Renal pelvis (tissue), 4 donors: ENCODE results near the gene TMEM259. TPM values are rescaled to one million over a fixed set of nuclear protein-coding genes. Genes with fewer than 3 reads are reported as not detected.

ENCODE experiments used
- DNase-seq: peaks from one replicate; pipeline ENCODE4 v3.0.0-alpha.2; 2013
- polyA plus RNA-seq, 3 donors: library from polyadenylated mRNA; unstranded; fragments of 120-200 nt; gene quantifications; one replicate each; pipeline ENCODE4 v1.2.1, GENCODE V29; 2013; ENCODE audit not compliant: insufficient read length in 3 of 3

Gene TMEM259
- polyA plus RNA-seq, 3 donors, result 126 to 135 (median 134) TPM

DNA sequence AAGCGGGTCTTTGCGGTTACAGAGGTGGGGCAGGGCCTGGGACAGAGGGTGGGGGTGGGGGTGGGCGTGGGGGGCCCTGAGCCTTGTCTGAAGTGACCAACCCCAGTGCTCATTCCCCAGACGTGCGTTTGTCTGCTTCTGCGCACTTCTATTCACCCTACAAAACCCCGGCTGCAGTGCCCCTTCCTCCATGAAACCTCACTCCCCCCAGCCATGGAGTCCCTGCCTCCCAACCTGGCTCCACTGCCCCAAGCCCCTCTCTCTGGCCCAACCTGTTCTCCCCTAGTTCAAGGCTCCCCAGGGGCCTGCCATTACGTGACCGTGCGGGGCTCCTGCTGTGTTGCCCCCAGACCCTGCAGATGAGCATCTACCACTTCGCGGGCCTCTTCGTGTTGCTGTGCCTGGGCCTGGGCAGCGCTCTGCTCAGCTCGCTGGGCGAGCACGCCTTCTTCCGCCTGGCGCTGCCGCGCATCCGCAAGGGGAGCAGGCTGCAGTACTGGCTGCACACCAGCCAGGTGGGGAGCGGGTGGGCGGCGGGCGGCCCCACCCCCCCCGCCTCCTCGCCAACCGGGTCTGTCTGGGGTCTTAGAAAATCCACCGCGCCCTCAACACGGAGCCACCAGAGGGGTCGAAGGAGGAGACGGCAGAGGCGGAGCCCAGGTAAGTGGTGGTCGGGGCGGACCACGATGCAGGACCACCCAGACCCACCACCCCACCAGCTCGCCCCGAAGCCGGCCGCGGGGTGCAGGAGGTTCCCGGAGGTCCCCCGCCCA, 12.5 kb downstream of the TMEM259 start:
- DNase-seq, result no peak

DNA sequence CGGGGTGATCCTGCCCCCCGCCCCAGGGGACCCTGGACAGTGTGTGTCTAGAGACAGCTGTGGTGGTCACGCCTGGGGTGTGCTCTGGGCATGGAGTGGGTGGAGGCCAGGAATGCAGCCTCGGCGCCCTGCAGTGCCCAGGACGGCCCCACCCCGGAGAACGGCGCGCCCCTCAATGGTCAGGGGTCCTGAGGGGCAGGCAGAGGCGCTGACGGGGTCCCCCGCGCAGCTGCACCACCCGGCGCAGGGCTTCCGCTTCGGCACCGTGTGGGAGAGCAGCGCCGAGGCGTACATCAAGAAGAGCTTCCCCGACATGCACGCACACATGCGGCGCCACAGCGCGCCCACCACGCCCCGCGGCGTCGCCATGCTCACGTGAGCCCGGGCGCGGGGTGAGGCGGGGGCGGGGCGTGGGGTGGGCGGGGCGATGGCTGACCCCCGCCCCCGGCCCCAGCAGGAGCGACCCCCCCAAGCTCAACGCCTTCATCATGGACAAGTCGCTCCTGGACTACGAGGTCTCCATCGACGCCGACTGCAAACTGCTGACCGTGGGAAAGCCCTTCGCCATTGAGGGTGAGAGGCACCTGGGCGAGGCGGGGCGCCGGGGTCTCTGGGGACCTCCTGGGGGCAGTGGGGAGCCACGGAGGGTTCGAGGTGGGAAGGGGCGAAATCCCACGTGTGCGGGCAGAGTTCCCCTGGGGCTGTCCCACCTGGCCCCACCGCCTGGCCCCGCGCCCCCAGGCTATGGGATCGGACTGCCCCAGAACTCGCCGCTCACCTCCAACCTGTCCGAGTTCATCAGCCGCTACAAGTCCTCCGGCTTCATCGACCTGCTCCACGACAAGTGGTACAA, 13.3 kb downstream of the TMEM259 start:
- DNase-seq, result no peak

DNA sequence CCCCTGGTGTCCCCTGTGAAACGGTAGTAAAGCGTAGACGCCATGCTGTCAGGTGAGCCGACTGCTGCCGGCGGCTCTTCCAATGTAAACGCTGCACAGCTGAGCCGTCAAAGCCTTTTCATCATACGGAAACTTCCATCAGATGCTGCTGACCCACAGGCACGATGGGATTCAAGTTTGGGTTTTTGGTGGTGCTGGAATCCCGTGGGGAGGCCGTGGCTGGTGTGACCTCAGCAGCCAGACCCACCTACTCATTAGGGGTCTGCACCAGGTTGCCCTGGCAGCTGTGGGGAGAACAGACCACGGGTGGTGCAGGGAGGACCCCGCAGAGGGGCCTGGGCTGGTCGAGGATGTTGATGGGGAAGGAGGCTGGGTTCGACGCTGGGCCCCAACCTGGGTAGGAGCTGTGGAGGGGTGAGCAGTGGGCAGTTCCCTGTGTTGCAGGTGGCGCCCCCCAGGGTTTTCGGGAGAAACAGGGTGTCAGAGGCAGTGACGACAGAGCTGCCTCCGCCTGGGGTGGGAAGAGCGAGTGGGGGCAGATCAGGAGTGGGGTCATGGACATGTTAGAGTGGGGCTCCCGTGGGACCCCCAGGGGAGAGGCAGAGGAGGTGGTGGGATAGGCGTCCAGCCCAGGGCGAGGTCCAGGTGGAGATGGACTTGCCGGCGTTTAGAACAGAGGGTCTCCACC, 14.1 kb downstream of the TMEM259 start:
- no peak for DNase-seq

DNA sequence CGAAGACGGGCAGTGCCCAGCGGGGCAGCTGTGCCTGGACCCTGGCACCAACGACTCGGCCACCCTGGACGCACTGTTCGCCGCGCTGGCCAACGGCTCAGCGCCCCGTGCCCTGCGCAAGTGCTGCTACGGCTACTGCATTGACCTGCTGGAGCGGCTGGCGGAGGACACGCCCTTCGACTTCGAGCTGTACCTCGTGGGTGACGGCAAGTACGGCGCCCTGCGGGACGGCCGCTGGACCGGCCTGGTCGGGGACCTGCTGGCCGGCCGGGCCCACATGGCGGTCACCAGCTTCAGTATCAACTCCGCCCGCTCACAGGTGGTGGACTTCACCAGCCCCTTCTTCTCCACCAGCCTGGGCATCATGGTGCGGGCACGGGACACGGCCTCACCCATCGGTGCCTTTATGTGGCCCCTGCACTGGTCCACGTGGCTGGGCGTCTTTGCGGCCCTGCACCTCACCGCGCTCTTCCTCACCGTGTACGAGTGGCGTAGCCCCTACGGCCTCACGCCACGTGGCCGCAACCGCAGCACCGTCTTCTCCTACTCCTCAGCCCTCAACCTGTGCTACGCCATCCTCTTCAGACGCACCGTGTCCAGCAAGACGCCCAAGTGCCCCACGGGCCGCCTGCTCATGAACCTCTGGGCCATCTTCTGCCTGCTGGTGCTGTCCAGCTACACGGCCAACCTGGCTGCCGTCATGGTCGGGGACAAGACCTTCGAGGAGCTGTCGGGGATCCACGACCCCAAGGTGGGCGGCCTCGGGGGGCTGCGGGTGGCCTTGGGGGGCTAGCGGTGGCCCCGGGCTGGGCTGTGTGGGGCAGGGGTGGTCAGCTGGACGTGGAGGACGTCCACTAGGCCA, 15.9 kb downstream of the TMEM259 start:
- DNase-seq, result no peak

DNA sequence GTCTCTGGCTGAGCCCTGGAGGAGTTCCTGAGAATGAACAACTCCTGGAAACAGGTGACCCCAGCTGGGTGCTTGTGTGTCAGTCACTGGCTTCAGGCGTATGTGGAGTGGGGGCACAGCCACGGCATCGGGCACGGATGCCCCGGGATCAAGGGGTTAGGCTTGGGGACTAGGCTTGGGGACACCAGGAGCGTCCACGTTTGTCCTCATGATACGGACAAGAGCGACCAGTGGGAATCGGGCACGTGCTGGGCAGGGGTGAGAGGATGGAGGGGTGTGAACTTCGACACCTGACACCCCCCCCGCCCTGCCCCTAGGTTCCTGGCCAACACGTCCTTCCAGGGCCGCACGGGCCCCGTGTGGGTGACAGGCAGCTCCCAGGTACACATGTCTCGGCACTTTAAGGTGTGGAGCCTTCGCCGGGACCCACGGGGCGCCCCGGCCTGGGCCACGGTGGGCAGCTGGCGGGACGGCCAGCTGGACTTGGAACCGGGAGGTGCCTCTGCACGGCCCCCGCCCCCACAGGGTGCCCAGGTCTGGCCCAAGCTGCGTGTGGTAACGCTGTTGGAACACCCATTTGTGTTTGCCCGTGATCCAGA, 16.6 kb downstream of the TMEM259 start:
- no peak for DNase-seq

DNA sequence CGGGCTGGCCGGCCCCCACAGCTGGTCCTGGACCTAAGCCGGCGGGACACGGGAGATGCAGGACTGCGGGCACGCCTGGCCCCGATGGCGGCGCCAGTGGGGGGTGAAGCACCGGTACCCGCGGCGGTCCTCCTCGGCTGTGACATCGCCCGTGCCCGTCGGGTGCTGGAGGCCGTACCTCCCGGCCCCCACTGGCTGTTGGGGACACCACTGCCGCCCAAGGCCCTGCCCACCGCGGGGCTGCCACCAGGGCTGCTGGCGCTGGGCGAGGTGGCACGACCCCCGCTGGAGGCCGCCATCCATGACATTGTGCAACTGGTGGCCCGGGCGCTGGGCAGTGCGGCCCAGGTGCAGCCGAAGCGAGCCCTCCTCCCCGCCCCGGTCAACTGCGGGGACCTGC, 17.6 kb downstream of the TMEM259 start:
- DNase-seq, result no peak

DNA sequence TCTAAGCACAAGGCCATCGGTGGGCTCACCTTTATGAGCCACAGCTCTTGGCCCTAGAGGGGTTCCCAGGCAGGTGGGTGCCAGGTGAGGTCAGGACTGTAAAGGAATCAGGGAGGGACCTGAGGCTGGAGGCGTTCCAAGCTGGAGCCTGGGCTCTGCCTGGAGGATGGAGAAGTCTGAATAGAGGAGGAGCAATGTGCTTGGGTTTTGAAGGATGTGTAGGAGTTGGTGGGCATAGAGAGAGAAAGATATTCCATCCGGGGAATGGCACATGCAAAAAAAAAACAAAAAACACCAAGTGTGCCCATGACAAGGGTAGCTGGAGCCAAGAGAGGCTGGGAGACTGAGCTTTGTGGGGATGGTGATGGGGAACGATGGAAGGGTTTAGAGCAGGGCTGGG, 18.3 kb downstream of the TMEM259 start:
- DNase-seq, result no peak

DNA sequence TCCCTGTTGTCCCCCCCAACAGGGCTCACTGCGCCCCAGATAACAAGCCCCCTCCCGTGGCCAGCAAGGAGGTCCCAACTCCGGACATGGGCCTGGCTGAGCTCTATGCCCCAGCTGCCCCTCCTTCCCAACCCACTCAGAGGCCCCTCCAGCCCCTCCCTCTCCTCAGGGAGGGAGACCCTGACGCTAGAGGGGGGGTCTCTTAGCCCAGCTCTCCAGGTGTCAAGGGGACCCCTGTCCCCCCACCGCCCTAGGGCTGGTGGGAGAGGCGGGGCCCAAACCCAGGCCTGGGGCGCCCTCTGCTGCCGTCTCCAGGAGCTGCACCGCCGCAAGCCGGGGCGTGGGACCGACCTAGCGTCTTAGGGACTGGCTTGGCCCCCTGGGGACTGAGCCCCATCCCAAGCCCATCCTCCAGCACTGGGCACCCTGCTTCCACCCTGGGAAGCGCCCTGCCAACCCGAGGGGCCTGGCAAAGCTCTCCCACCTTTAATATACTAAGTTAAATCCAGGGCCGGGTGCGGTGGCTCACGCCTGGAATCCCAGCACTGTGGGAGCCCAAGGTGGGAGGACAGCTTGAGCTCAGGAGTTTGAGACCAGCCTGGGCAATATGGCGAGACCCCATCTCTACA, 19.3 kb downstream of the TMEM259 start:
- DNase-seq, result no peak

DNA sequence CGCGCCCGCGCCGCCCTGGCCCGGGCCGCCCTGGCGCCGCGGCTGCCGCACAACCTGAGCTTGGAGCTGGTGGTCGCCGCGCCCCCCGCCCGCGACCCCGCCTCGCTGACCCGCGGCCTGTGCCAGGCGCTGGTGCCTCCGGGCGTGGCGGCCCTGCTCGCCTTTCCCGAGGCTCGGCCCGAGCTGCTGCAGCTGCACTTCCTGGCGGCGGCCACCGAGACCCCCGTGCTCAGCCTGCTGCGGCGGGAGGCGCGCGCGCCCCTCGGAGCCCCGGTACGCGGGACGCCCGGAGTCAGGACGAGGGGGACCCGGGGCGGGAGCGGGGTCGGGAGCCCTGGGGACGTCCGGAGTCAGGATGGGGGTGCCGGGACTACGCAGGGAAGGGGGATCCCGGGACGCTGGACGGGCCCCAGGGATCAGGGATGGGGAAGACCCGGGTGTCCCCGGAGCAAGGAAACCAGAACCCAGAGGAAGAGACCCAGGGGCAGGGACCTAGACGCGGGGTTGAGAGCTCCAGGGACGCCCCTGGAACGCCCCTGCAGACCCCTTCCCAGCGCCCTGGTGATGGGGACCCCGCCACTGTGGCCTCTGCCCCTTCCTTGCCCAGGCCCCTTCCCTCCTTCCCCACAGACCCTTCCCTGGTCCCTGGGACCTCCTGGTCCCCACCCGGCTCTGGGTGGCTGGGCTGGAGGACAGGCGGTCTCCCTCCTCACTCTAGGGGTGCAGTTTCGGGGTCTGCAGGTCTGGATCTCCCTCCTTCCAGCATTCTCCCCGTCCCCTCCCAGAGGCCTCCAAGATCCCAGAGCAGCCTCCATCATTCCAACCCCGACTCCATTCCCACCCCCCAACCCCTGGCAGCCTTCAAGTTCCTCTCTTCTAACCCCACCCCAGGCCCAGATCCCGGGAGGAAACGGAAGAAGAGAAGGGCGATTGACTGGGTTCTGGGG, 20.1 kb downstream of the TMEM259 start:
- no peak for DNase-seq

DNA sequence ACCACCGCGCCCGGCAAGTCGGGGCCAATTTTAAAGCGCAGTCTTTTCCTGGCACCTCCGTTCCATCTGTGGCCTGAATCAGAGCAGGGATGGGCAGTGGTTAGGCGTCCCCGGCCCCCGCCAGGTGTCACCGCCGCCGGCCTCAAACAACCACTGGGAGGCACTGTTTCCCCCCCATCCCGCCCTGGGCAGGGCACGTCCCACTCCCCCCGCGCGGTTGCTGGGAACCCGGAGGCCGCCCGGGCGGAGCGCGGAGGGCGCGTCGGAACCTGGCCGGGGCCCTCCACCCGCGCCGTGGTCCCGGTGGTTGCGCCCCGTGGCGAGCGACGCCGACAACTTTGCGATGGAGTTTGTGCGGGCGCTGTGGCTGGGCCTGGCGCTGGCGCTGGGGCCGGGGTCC, 20.8 kb downstream of the TMEM259 start, which contains the start of gene GRIN3B:
Gene GRIN3B (plus strand): TSS at position 325 of the 400 bp plus-strand sequence. CDS start 19 bp downstream, at position 344.
- no peak for DNase-seq

DNA sequence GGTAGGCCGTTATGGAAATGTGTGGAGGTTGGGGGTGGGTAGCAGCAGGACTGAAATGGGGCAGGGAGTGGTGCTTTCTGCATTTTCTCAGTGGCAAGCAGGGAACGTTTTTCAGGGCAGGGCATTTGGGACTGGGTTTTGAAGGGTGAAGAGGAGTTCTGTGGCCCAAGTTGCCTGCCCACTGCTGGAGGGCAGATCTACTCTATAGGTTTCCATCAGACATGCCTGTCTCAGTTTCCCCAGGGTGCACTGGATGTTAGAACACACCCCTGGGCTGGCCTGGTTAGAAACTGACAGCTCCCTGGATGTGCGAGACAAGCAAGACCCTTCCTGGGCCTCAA, 21.6 kb downstream of the TMEM259 start:
- no peak for DNase-seq

DNA sequence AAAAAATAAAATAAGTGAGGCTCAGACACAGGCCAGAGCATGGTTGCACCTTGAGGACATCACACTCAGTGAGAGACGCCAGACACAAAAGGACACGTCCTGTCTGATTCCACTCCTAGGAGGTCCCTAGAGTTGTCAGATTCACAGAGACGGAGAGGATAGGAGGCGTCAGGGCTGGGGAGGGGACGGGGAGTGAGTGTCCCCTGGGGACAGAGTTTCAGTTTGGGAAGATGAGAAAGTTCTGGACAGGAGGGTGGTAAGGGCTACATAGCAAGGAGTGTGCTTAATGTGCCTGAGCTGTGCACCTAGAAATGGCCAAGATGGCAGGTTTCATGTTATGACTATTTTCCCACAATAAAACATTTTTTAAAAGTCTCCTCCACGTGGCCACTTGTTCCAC, 22.9 kb downstream of the TMEM259 start:
- no peak for DNase-seq

DNA sequence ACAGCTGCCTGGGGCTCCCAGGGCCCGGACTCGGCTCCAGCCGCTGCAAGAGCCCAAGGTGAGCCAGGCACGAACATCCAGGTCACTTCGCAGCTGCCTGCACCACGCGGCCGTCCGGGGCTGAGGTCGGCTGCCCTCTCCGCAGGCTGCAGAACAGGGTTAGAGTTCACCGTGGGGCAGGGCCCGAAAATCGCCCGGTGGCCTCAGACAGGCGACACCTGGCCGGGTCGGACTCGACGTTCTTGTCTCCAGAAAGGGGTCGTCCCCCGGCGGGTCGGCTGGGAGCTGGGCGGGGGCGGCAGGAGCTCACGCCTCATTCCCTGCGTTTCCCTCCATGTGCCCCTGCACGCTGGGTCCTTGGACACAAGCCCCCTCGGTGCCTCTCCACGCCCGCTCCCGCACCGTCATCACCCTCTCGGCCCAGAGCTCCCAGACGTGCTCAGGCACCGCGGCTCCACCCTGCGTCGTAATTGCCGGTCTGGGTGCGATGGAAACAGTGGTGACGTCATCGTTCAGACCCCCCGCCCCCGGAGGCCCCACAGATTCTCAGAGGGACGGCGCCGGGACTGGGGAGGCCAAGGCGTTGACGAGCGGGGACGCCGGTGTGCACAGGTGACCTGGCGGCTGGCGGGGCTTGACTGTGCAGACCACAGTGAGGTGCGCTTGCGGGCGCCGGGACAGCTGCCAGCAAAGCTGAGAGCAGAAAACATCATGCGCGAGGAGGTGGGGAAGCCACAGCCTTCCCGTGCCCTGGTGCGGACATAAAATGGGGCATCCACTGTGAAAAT, 24.7 kb downstream of the TMEM259 start:
- DNase-seq, result no peak

DNA sequence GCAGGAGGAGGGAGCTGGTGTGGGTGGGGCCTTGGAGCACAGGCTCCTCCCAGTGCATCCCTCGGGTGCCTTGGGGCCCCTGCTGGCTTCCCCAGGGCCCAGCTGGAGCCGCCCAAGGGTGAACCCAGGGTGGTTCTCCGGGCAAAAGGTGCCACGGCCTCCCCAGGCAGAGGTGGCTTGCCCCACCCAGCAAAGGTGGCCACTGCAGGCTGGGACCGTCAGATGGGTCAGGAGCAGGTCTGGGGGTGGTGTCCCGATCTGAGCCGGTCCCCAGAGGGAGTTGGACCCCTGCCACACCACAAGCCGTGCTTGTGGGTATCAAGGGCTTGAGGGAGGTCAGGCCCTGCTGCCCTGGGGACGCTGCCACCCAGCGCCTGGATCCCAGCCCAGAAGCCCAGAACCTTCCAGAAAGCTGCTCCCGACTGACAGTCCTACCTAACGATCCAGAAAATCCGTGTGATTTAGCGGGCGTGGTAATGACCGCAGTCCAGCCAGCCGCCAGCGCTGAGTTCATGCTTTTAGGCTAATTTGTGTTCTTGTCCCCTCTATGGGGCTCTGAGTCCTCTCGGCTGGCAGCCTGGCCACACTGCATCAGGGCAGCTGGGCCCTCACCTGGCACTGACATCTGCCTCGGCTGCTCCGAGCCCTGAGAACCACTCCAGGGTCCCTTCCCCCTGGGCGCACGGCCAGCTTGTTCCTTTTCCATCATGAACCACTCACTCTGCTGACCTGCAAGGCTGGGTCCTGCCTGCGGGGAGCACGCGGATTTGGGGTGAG, 25.7 kb downstream of the TMEM259 start:
- DNase-seq, result no peak

DNA sequence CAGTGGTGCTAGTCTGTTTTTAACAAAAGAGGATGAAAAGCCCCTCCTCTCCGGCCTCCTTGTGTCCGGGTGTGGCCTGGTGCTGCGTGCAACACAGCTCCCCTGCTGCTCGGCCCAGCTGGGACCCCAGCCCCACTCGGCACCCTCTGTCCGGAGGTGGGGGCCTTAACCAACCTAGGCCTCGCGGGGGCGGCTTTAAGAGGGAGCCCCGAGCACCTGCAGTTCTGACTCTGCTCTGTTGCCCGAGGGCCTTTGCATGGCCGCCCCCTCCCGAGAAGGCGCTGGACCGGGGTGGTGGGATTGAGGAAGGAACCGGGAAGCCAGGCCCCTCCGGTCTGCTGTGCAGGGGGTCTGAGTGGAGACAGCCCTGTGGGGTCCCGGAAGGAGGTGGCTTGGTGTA, 26.4 kb downstream of the TMEM259 start:
- no peak for DNase-seq

DNA sequence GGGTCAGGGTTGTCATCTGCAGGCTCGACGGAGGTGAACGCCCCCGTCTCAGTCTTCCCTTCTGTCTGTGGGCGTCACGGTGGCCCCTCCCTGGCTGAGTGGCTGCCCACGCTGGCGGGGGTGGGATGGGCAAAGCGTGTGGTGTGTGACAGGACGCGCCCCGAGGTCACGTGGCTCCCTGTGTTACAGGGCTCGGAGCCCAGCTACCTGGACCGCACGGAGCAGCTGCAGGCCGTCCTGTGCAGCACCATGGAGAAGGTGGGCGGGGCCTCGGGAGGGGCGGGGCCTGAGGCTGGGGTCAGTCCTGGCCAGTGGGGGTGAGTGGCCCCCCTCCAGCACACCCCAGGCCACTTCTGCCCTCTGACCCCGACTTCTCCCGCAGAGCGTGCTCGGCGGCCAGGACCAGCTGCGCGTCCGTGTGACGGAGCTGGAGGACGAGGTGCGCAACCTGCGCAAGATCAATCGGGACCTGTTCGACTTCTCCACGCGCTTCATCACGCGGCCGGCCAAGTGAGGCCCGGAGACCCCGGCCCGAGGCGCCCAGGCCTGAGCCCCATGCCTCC, 27.0 kb downstream of the TMEM259 start:
- no peak for DNase-seq

DNA sequence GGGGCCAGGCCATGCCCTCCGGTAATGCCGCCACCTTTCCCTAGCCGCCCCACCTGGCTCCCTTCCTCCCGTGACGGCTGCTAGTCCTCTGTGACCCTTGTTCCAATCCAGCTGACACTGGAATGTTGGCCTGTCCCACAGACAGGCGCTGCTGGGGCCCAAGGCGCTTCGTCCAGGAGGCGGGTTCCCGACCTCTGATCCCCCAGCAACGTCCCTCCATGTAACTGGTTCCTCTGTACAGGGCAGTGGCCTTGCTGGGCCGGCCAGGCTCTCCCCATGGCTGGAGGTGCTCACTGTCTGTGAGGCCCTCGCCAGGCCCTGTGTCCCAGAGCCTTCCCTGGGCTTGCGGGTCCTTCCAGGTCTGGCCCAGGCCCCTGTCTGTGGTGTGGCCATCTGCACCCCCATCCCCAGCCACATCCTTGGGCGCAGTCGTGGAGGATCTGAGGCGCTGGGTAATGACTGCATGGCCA, 27.5 kb downstream of the TMEM259 start:
- no peak for DNase-seq
